Adrenal gland (tissue), 5 donors: Measurements from ENCODE around the gene LYPD1.

Experiments used
- CTCF ChIP-seq, 6 experiments: fragments of 450-650 bp in 4 of 6; fragments of 200-600 bp in 2 of 6; sonication (generic) in 1 of 6; IDR thresholded peaks; 1 replicate in 5 of 6; 2 replicates in 1 of 6; pipeline versions ENCODE4 v1.5.1 to v1.8.0; 2016 to 2021; ENCODE audit warnings: antibody characterized with exemption in 6 of 6, mild to moderate bottlenecking in 2 of 6, moderate library complexity in 1 of 6
- POLR2A ChIP-seq, 2 donors: fragments of 450-650 bp; IDR thresholded peaks; one replicate each; pipeline ENCODE4 v1.6.1; 2017; ENCODE audit warnings: antibody characterized with exemption in 2 of 2, mild to moderate bottlenecking in 2 of 2, moderate library complexity in 1 of 2
- donor health status: DM: no; HTN: no; CAD: no.

GRCh38 chr2:132676999-132677398 is 7.0 kb upstream of the LYPD1 start:
- TF ChIP-seq CTCF (IDR thresholded peaks at IDR 0.05) = no peak
- no peak for TF ChIP-seq POLR2A (IDR thresholded peaks at IDR 0.05)
